HPDE6-E6E7 (cell line): ENCODE measurements around the gene ODAD4.

Source experiments
- DNase-seq: peaks from one replicate; pipeline ENCODE4 v3.0.0; 2011; ENCODE audit warnings: missing footprints; ENCODE audit errors: extremely low spot score

ODAD4 gene

GRCh38 chr17:41942626-41943373 is 12.4 kb downstream of the ODAD4 start:
- DNase-seq: no peak

DNA sequence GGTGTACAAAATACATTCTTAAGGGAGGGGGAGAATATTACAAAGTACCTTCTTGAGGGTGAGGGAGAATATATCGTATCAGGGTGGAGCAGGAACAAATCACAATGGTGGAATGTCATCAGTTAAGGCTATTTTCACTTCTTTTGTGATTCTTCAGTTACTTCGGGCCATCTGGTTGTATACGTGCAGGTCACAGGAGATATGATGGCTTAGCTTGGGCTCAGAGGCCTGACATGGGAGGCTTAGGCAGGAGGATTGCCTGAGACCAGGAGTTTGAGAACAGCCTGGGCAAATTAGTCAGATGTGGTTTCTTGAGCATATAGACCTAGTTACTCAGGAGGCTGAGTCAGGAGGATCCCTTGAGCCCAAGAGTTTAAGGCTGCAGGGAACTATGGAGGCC is 13.1 kb downstream of the ODAD4 start:
- DNase-seq: no peak

GRCh38 chr17:41944943-41945342 is 14.5 kb downstream of the ODAD4 start:
- no peak for DNase-seq

DNA sequence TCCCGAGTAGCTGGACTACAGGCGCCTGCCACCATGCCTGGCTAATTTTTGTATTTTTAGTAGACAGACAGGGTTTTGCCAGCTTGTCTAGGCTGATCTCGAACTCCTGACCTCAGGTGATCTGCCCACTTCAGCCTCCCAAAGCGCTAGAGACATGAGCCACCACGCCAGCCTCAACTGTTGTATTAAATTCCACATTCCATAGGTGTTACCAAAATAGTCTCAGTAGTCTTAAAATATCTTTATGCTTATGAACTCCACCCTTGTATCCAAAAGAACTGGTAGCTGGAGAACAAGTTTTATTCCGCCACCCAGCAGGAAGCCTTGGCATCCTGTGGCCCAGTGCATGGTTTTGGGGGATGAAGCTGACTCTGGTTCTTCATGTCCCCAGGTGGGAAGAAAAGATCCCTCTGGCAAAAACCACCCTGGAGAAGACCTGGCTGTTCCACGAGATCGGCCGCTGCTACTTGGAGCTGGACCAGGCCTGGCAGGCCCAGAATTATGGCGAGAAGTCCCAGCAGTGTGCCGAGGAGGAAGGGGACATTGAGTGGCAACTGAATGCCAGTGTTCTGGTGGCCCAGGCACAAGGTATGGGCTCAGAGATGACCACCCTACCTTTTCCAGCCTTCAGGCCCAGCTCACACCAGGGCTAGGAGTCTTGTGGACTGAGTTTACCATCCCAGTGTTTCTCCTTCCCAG is 18.5 kb downstream of the ODAD4 start:
- no peak for DNase-seq

DNA sequence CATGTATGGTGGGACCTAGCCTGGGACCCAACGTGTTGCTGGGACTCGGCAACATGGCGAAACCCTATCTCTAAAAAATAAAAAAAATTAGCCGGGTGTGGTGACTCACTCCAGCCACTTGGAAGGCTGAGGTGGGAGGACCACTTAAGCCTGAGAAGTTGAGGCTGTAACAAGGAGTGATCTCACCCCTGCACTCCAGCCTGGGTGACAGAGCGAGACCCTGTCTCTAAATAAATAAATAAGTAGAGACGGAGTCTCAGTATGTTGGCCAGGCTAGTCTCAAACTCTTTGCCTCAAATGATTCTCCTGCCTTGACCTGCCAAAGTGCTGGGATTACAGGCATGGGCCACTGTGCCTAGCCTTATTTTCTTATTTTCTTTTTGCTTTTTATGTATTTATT is 26.1 kb downstream of the ODAD4 start:
- DNase-seq: no peak

DNA sequence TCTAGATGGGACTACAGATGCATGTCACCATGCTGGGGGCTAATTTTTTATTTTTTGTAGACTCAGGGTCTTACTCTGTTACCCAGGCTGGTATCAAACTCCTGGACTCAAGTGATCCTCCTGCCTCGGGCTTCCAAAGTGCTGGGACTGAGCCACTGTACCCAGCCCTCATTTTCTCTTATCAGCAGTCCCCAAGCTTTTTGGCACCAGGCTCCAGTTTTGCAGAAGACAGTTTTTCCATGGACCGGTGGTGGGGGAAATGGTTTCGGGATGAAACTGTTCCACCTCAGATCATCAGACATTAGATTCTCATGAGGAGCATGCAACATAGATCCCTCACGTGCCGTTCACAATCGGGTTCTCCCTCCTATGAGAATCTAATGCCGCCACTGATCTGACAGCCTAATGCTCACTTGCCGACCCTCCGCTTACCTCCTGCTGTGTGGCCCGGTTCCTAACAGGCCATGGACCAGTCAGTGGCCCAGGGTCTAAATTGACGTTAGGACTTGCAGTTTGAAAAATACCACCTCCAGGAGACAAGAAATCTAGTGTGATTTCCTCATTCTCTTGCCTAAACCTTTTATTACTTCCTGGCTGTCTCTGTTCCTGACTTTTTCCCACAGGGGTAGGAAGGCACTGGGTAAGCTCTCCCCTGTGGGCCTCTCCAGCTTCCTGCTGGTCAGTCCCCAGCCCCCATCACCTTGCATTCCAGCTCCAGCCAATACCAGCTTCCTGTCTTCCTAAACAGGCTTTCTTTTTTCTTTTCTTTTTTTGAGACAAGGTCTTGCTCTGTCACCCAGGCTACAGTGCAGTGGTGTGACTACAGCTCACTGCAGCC is 26.8 kb downstream of the ODAD4 start:
- DNase-seq: no peak

GRCh38 chr17:41957869-41958439 is 27.5 kb downstream of the ODAD4 start:
- no peak for DNase-seq

- DNase-seq: no peak
Observed at GRCh38 chr17:41959030-41959335, 28.6 kb downstream of the ODAD4 start.

DNA sequence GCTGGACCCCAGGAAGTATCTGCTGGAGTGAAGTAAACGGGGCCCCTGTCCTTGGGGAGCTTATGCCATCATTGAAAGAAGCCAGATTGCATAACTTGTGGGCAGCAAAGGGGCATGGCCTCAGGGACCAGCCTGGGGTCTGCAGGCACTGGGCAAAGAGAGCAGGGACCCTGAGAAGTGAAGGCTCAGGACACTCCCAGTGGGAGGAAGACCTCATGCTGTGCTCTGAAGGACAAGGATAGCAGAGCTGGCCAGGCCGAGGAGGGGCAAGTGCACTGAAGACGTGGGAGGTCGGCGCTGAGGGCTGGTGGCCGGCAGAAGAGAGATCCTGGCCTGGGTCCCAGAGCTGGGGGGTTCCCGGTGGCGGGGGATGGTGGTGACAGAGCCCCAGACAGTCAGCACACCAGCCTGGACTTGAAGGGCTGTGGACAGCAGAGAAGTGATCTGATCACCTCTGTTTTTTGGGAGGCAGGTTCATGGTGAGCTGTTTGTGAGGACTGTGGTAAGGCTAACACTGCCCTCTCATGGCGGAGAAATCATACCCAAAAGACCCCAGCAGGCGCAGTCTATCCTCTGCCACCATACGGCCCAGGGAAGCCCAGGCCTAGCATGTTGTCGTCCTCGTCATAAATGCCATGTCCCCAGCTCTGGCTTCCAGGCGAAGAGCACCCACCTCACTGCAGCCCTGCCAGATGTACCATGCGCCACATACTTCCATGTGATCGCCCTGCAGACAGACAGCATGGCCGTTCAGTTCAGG is 29.1 kb downstream of the ODAD4 start:
- DNase-seq: peak; percentile 44

GRCh38 chr17:41962111-41962510 is 31.7 kb downstream of the ODAD4 start:
- no peak for DNase-seq

DNA sequence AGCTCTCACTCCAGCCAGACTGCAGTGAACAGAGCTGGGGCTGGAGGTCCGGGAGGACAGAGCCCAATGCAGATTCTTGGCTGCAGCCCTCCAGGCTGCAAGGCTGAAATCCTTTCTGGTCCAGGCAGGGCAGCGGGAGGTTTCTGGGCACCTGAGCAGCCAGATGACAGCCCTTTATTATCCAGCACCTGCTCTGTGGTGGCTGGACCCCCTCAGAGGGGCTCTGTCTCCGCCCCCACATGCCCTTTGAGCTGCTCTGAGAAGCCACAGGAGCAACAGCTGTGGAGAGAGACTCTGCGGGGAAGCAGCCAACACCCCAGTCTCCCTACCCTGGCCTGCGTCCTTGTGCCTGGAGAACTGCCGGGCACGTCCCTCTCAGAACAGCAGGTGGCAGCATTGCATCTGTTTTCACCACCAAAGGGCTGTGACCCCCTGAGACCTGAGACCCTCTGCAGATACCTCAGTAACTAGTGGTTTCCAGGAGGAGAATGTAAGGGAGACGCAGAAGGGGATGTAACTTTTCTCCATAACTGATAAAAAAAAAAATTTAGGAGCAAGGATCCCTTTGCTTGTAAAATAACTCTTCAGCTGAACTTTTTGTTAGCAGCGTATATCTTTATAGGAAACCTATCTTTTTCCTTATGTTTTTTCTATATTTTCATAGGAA is 32.5 kb downstream of the ODAD4 start:
- DNase-seq: peak; percentile 62

GRCh38 chr17:41965694-41966462 is 35.5 kb downstream of the ODAD4 start:
- peak; percentile 96 for DNase-seq

DNA sequence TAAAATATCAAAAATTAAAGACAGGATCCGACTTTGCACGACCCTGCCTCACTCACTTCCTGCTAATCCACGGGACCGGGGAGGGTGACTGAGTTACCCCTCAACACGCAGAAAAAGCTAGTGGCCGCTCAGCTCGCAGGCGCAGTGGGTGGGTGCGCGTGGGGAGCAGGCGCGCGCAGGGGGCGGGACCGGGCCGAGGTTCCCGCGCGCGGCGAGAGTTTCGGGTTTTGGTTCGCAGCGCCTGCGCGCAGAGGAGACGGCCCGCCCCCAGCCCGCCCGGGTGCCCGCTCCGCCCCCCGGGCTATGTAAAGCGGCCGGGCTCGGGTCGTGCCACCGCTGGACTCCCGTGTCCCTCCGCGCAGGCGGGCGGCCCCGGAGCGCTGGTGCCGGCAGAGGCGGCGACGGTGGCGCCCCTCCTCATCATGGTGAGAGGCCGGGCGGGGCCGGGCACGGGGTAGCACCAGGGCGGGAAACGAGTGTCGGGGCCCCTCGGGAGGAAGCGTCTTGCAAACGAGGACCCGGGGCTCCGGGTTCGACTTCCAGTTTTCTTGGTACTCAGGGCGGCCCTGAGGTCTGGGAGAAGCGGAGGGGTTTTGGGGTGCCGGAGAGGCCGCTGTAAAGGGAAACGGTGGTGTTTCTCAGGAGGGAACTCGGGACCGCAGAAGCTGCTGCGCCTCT is 36.2 kb downstream of the ODAD4 start, which contains the start of gene CNP:
TSS of gene CNP (plus strand) at position 333 of the 678 bp plus-strand sequence. CDS start at position 423, 90 bp downstream.
- DNase-seq: peak; percentile 87

DNA sequence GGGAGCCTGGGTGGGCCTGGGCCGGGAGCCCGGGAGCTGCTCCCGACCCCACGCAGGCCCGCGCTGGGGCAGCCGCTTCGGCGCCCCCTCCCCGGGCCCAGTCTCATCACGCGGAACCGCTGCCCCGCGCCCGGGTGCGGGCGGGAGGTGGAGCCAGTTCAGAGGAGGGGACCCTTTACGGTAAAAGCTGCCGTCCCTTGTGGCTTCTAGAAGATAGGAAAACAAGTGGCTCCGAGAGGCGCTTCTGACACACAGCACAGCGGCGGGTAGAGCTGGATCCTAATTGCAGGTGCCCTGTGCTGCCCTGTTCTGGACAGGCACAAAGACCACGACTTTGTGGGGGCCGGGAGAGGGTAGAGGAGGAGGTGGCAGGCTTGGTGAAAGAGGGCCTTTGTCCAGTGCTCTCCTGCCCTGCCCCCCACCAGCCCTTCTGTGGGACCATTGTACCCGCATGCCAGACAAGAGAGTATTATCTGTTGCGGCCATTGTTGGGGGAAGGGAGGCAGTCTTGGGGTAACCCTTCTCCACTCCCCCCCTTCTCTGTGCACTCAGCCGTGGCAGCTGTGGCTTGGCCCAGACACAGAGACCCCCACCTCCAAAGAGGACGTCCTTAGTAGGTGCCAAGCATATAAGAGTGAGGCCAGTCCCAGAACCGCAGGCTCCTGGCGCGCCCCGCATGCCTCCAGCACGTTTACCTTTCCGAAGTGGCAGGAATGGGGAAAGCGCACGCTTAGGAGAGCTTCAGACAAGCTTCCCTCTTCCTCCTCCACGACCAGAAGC is 36.9 kb downstream of the ODAD4 start:
- no peak for DNase-seq

DNA sequence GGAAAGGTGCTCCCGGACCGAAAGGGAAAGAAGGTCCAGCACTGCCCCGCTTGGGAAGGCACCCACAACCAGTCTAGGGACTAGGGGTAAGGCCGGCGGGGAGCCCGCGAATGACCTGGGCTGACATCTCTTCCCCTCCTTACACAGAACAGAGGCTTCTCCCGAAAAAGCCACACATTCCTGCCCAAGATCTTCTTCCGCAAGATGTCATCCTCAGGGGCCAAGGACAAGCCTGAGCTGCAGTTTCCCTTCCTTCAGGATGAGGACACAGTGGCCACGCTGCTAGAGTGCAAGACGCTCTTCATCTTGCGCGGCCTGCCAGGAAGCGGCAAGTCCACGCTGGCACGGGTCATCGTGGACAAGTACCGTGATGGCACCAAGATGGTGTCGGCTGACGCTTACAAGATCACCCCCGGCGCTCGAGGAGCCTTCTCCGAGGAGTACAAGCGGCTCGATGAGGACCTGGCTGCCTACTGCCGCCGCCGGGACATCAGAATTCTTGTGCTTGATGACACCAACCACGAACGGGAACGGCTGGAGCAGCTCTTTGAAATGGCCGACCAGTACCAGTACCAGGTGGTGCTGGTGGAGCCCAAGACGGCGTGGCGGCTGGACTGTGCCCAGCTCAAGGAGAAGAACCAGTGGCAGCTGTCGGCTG is 37.6 kb downstream of the ODAD4 start:
- DNase-seq: no peak

GRCh38 chr17:41968676-41969075 is 38.3 kb downstream of the ODAD4 start:
- no peak for DNase-seq

DNA sequence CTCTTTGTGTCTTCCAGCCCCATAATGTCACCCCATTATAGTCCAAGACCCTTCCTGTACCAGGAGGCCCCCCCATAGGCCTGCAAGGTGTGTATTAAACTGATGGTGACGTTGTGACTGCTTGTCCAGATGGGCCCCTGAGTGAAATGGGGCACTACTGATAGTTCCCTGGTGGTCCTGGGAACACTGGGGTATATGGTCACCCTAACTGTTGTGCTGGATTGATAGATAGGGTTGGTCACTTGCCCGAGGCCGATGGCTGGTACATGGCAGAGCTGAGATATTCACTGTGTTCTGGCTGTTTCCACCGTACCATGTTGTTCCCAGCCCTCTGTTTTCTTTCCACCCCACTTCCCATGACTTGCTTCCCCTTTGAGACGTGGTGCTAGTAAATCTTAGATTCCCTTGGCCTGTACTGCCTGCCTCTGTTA is 40.5 kb downstream of the ODAD4 start:
- no peak for DNase-seq
